CD4-positive, alpha-beta T cell treated with Interleukin-4 for 4 hours (primary cell): ENCODE data around the gene NDC80.

ENCODE experiments used
- DNase-seq: peaks from one replicate; pipeline ENCODE4 v3.0.0-alpha.2; 2020

Gene NDC80

GRCh38 chr18:2564373-2564772 lies 7.0 kb upstream of the NDC80 start:
- DNase-seq: no peak

GRCh38 chr18:2568129-2568528 lies 3.2 kb upstream of the NDC80 start:
- no peak for DNase-seq

GRCh38 chr18:2568605-2569004 lies 2.8 kb upstream of the NDC80 start:
- no peak for DNase-seq

- no peak for DNase-seq
These were observed 1.8 kb upstream of the NDC80 start for GRCh38 chr18:2569338-2570207.

- DNase-seq: peak; percentile 67
These were observed 571 bp upstream of the NDC80 start for GRCh38 chr18:2570772-2571199.

- peak; percentile 6 for DNase-seq
These were observed 813 bp downstream of the NDC80 start for GRCh38 chr18:2572171-2572569.

- no peak for DNase-seq
These were observed 1.5 kb downstream of the NDC80 start for GRCh38 chr18:2572892-2573291.

- DNase-seq: no peak
These were observed 2.1 kb downstream of the NDC80 start for GRCh38 chr18:2573408-2573807.

GRCh38 chr18:2587788-2588187 lies 16.4 kb downstream of the NDC80 start:
- no peak for DNase-seq

GRCh38 chr18:2588666-2589344 lies 17.4 kb downstream of the NDC80 start:
- DNase-seq: no peak

- DNase-seq: peak; percentile 47
These were observed 18.1 kb downstream of the NDC80 start for GRCh38 chr18:2589345-2590068.

GRCh38 chr18:2590303-2590702 lies 18.9 kb downstream of the NDC80 start:
- DNase-seq: no peak

GRCh38 chr18:2597639-2598038 lies 26.3 kb downstream of the NDC80 start:
- DNase-seq: no peak

- DNase-seq: no peak
These were observed 31.5 kb downstream of the NDC80 start for GRCh38 chr18:2602844-2603243.

GRCh38 chr18:2606335-2606734 lies 35.0 kb downstream of the NDC80 start:
- DNase-seq: peak; percentile 39

- DNase-seq: no peak
These were observed 38.2 kb downstream of the NDC80 start for GRCh38 chr18:2609604-2610003.

GRCh38 chr18:2610549-2610948 lies 39.2 kb downstream of the NDC80 start:
- DNase-seq: no peak

GRCh38 chr18:2612996-2613395 lies 41.6 kb downstream of the NDC80 start:
- no peak for DNase-seq

- no peak for DNase-seq
These were observed 46.1 kb downstream of the NDC80 start for GRCh38 chr18:2617401-2617998.

- DNase-seq: no peak
These were observed 46.7 kb downstream of the NDC80 start for GRCh38 chr18:2618009-2618408.

- no peak for DNase-seq
These were observed 53.9 kb downstream of the NDC80 start for GRCh38 chr18:2625217-2625616.

- peak; percentile 49 for DNase-seq
These were observed 56.5 kb downstream of the NDC80 start for GRCh38 chr18:2627821-2628276.

GRCh38 chr18:2629003-2629402 lies 57.6 kb downstream of the NDC80 start:
- no peak for DNase-seq
